K562 (cell line): Measurements from ENCODE around the gene HMCN1. TPM values are rescaled to one million over a fixed set of nuclear protein-coding genes. Genes with fewer than 3 reads are reported as not detected.
A peak's percentile ranks its signal among the peaks of the same experiment; 100 is the strongest.

Experiments used
- ATAC-seq: fragments of 200-7000 bp; cut with Tn5 transposase; 3 replicates; pipeline ENCODE4 v1.9.1; 2020; ENCODE audit warnings: moderate library complexity
- BruUV-seq: library from RNA; stranded (reverse); fragments of 400-500 nt; replicated peaks from 2 replicates; lab custom pipeline; 2021; lab: Mats Ljungman, UMichigan
- CTCF ChIA-PET: fragments of 300-600 bp; formaldehyde crosslinking; extraction: SDS; loops from one replicate; lab custom pipeline; 2021; ENCODE audit warnings: low intra/inter-chr PET ratio; lab: Yijun Ruan, JAX
- POLR2A ChIA-PET: fragments of 300-600, 350-650 bp; sonication (Branson Sonifier 250); formaldehyde crosslinking; extraction: SDS; loops from one replicate; lab custom pipeline; 2021; ENCODE audit warnings: antibody characterized with exemption, inconsistent platforms; lab: Yijun Ruan, JAX
- DNase-seq, 4 experiments: peaks; one replicate each; pipeline versions ENCODE4 v3.0.0 to v3.0.0-alpha.2; 2011 to 2018; ENCODE audit warnings: low spot score in 3 of 4, mixed read lengths in 3 of 4; ENCODE audit errors: extremely low read depth in 1 of 4
- FAIRE-seq: peaks from 2 replicates; lab custom pipeline; 2011; peaks lifted over from hg19 to GRCh38; lab: Jason Lieb, UNC
- H2AFZ ChIP-seq: 2 replicates; pipeline ENCODE4 v1.6.0; 2011; ENCODE audit warnings: low read depth, low read length, control low read depth, inconsistent platforms
- H3K27ac ChIP-seq: fragments of 200-600 bp; 3 replicates; pipeline ENCODE4 v1.8.0; 2011; ENCODE audit warnings: low read depth, mild to moderate bottlenecking, control low read depth, inconsistent platforms, low read length, moderate library complexity, mixed read lengths; ENCODE audit errors: extremely low read depth
- H3K27me3 ChIP-seq, 2 experiments: fragments of 300-600 bp in 1 of 2; 2 replicates in 1 of 2; 3 replicates in 1 of 2; pipeline versions ENCODE4 v1.6.0 to v1.8.0; 2011; ENCODE audit warnings: inconsistent platforms in 2 of 2, low read length in 2 of 2, mild to moderate bottlenecking in 1 of 2, mixed read lengths in 1 of 2, moderate library complexity in 1 of 2; ENCODE audit not compliant: control insufficient read depth in 2 of 2, insufficient read depth in 2 of 2
- H3K36me3 ChIP-seq: fragments of 300-600 bp; 3 replicates; pipeline ENCODE4 v1.8.0; 2011; ENCODE audit warnings: mild to moderate bottlenecking, low read length, inconsistent platforms; ENCODE audit not compliant: control insufficient read depth, insufficient read depth
- H3K4me1 ChIP-seq, 2 experiments: fragments of 200-600 bp in 1 of 2; replicated peaks in 1 of 2; 2 replicates in 1 of 2; 3 replicates in 1 of 2; pipeline versions ENCODE4 v1.5.1 to v1.8.0; 2011; ENCODE audit warnings: inconsistent platforms in 2 of 2, low read length in 2 of 2, mild to moderate bottlenecking in 1 of 2, mixed read lengths in 1 of 2, moderate library complexity in 1 of 2; ENCODE audit not compliant: control insufficient read depth in 2 of 2, insufficient read depth in 2 of 2
- H3K4me2 ChIP-seq: 2 replicates; pipeline ENCODE4 v1.6.1; 2011; ENCODE audit warnings: low read length, control low read depth, inconsistent platforms, mixed read lengths; ENCODE audit not compliant: insufficient read depth
- H3K4me3 ChIP-seq: fragments of 200-600 bp; sonication (generic), shearing (Covaris generic); 2 replicates; pipeline ENCODE4 v1.5.1; 2016; ENCODE audit warnings: control low read depth, inconsistent platforms
- H3K79me2 ChIP-seq: fragments of 200-600 bp; 3 replicates; pipeline ENCODE4 v1.8.0; 2011; ENCODE audit warnings: low read length, inconsistent platforms; ENCODE audit not compliant: control insufficient read depth, insufficient read depth
- H3K9ac ChIP-seq, 2 experiments: 2 replicates each; pipeline versions ENCODE4 v1.6.0 to v1.6.1; 2011; ENCODE audit warnings: low read depth in 2 of 2, low read length in 2 of 2, control low read depth in 1 of 2, inconsistent platforms in 1 of 2, mild to moderate bottlenecking in 1 of 2, mixed read lengths in 1 of 2; ENCODE audit not compliant: insufficient read depth in 1 of 2
- H3K9me1 ChIP-seq: one replicate; pipeline ENCODE4 v1.6.0; 2011; ENCODE audit warnings: inconsistent platforms, mild to moderate bottlenecking, low read length, moderate library complexity; ENCODE audit not compliant: control insufficient read depth, insufficient read depth
- H3K9me3 ChIP-seq: replicated peaks from 2 replicates; pipeline ENCODE4 v1.5.1; 2011; ENCODE audit warnings: low read depth, low read length, inconsistent platforms; ENCODE audit not compliant: control insufficient read depth, insufficient read depth
- H4K20me1 ChIP-seq: replicated peaks from 2 replicates; pipeline ENCODE4 v1.6.1; 2011; ENCODE audit warnings: low read length, inconsistent platforms, mixed read lengths; ENCODE audit not compliant: control insufficient read depth, insufficient read depth
- ATF2 ChIP-seq: sonication (generic); formaldehyde crosslinking; IDR thresholded peaks from 2 replicates; pipeline ENCODE4 v1.8.1; 2022; ENCODE audit warnings: missing genetic modification reagents
- ATF3 ChIP-seq, 2 experiments: fragments of 450-650 bp in 1 of 2; sonication (generic) in 1 of 2; formaldehyde crosslinking in 1 of 2; IDR thresholded peaks in 1 of 2; conservative IDR thresholded peaks in 1 of 2; 2 replicates each; pipeline versions ENCODE4 v1.6.1 to v1.8.1; 2016 to 2023; ENCODE audit warnings: mild to moderate bottlenecking in 2 of 2, moderate library complexity in 2 of 2, inconsistent platforms in 1 of 2, missing genetic modification reagents in 1 of 2
- ATF7 ChIP-seq: fragments of 450-650 bp; IDR thresholded peaks from 2 replicates; pipeline ENCODE4 v1.7.1; 2014; ENCODE audit warnings: mild to moderate bottlenecking, moderate library complexity
- CEBPB ChIP-seq: fragments of 450-650 bp; IDR thresholded peaks from 2 replicates; pipeline ENCODE4 v1.6.1; 2016; ENCODE audit warnings: missing genetic modification characterization, missing compliant biosample characterization
- CEBPG ChIP-seq, 3 experiments: fragments of 200-800 bp in 1 of 3; sonication (Bioruptor generic) in 1 of 3; sonication (generic) in 1 of 3; formaldehyde crosslinking in 1 of 3; IDR thresholded peaks in 2 of 3; conservative IDR thresholded peaks in 1 of 3; 2 replicates each; pipeline versions ENCODE4 v1.6.1 to v1.8.0; 2016 to 2022; ENCODE audit warnings: missing compliant biosample characterization in 2 of 3, missing genetic modification characterization in 2 of 3, mild to moderate bottlenecking in 1 of 3, missing genetic modification reagents in 1 of 3
- FOXA3 ChIP-seq, 2 experiments: fragments of 450-650 bp in 1 of 2; sonication (generic) in 1 of 2; formaldehyde crosslinking; IDR thresholded peaks in 1 of 2; conservative IDR thresholded peaks in 1 of 2; 2 replicates each; pipeline versions ENCODE4 v1.4.0 to v1.8.0; 2020 to 2022; ENCODE audit warnings: mild to moderate bottlenecking in 2 of 2, missing genetic modification reagents in 1 of 2
- NCOA1 ChIP-seq: fragments of 450-650 bp; IDR thresholded peaks from 2 replicates; pipeline ENCODE4 v1.6.1; 2016; ENCODE audit warnings: low read depth
- POLR2H ChIP-seq: IDR thresholded peaks from 2 replicates; pipeline ENCODE4 v1.6.1; 2016; ENCODE audit warnings: missing genetic modification characterization, low read depth, mild to moderate bottlenecking, control low read depth, missing compliant biosample characterization, moderate library complexity
- TOE1 ChIP-seq, 2 experiments: fragments of 450-650 bp in 1 of 2; sonication (generic) in 1 of 2; formaldehyde crosslinking in 1 of 2; IDR thresholded peaks; 2 replicates each; pipeline versions ENCODE4 v1.7.1 to v1.8.0; 2016 to 2022; ENCODE audit warnings: borderline replicate concordance in 2 of 2, mild to moderate bottlenecking in 2 of 2, antibody characterized with exemption in 1 of 2, inconsistent platforms in 1 of 2, low read depth in 1 of 2, missing genetic modification reagents in 1 of 2, moderate library complexity in 1 of 2
- ZFP1 ChIP-seq: fragments of 450-650 bp; formaldehyde crosslinking; IDR thresholded peaks from 2 replicates; pipeline ENCODE4 v1.4.0; 2020; ENCODE audit warnings: mild to moderate bottlenecking, mixed read lengths
- WGBS: fragments of 100-300 bp; shearing (Covaris generic); methylation state at CpG from one replicate; pipeline ENCODE4 v1.1.6; 2016; ENCODE audit warnings: low coverage, mixed read lengths; ENCODE audit not compliant: insufficient coverage; ENCODE audit errors: missing lambda C conversion rate; 5-methylcytosine and 5-hydroxymethylcytosine counted together
- in situ Hi-C: fragments of 300-500 bp; cut with MboI; formaldehyde crosslinking; loops from 4 replicates; pipeline ENCODE4 v1.15.0; 2018; ENCODE audit warnings: inconsistent platforms, mixed read lengths
- intact Hi-C: fragments of 100-400 bp; cut with micrococcal nuclease; formaldehyde crosslinking; loops from 2 replicates; pipeline ENCODE4 v1.14.2; 2022
- polyA plus RNA-seq, 8 experiments: library from polyadenylated mRNA; depleted of rRNA in 4 of 8; stranded (reverse) in 5 of 8; unstranded in 3 of 8; fragments of >200 nt; fragmentation: Nextera tagmentation in 2 of 8; fragmentation: Illumina TruSeq in 1 of 8; extraction: Ambion mirVana in 2 of 8; extraction: Trizol in 1 of 8; gene quantifications; 2 replicates each; pipeline versions ENCODE4 v1.2.1 to v1.2.3, GENCODE V29; 2011 to 2014; ENCODE audit warnings: inconsistent platforms in 1 of 8, missing spikeins in 1 of 8
- total RNA-seq, 7 experiments: library from RNA; depleted of rRNA in 6 of 7; stranded (reverse); fragments of >200 nt in 6 of 7; fragmentation: Illumina TruSeq in 2 of 7; extraction: Trizol in 2 of 7; gene quantifications; 2 replicates each; pipeline versions ENCODE4 v1.2.1 to v1.2.3, GENCODE V29; 2011 to 2021; ENCODE audit warnings: low replicate concordance in 1 of 7

Gene HMCN1
- total and polyA plus RNA-seq, 9 of the 15 experiments (the other 6 are each of a cell fraction or from before 2014, with no cell fraction given) = 0.07 to 0.36 (median 0.21) TPM

- no peaks in the 10 kb centered on the region for H4K20me1 ChIP-seq
- H3K4me2 ChIP-seq = no peak overlapping the region
- H3K4me3 ChIP-seq = no peak overlapping the region
- H3K27me3 ChIP-seq = no peaks in the 10 kb centered on the region
- ChIA-PET CTCF (interaction anchor here (0.6 kb wide), 1 partner anchor 29 kb away, joined by 3 read pairs; no protein-coding TSS in a partner anchor), POLR2A (no interaction called here)
- no TSS peak for BruUV-seq
- no peak for FAIRE-seq
- no peaks in the 10 kb centered on the region for H3K9me1 ChIP-seq
- DNase-seq = no peak
- no peaks in the 10 kb centered on the region for H3K36me3 ChIP-seq
- in situ Hi-C loops = no loop called here
- no peaks in the 10 kb centered on the region for H3K4me1 ChIP-seq
- WGBS = 12% methylated on average over 4 of the region's 4 CpGs
- H2AFZ ChIP-seq = no peak overlapping the region
- no peak overlapping the region for H3K9ac ChIP-seq
- H3K79me2 ChIP-seq = no peaks in the 10 kb centered on the region
- intact Hi-C loops = no loop called here
- no peaks in the 10 kb centered on the region for H3K9me3 ChIP-seq
- no peak for ATAC-seq
- H3K27ac ChIP-seq = no peak overlapping the region
- TF ChIP-seq ATF2 (CRISPR knock-in tag) (no peak), ATF3 (IDR thresholded peaks at IDR 0.05) (peak; percentile 62), ATF3 (CRISPR knock-in tag; conservative IDR thresholded peaks at IDR 0.05) (no peak), TOE1 (IDR thresholded peaks at IDR 0.05; ENCODE audit: borderline replicate concordance) (no peak), TOE1 (CRISPR knock-in tag; IDR thresholded peaks at IDR 0.05; ENCODE audit: borderline replicate concordance, low read depth) (no peak), CEBPG (CRISPR knock-in tag; IDR thresholded peaks at IDR 0.05) (peak; percentile 41; the same call in 1 of the 2 replicates), CEBPG (tag; conservative IDR thresholded peaks at IDR 0.05 in 1 of 2, IDR thresholded peaks at IDR 0.05 in 1 of 2) (peak; percentile 66 to 82), POLR2H (tag) (no peak), NCOA1 (no peak), CEBPB (tag) (peak; percentile 52; the same call in 1 of the 2 replicates), FOXA3 (CRISPR knock-in tag; conservative IDR thresholded peaks at IDR 0.05 in 1 of 2, IDR thresholded peaks at IDR 0.05 in 1 of 2) (no peak), ATF7 (no peak), ZFP1 (no peak)
Measured at GRCh38 chr1:186175588-186175987, 441.4 kb downstream of the HMCN1 start.
